HepG2 (cell line): ENCODE measurements around the gene PLA2G12A. TPM values are rescaled to one million over a fixed set of nuclear protein-coding genes. Genes with fewer than 3 reads are reported as not detected.

Experiments used
- ATAC-seq: fragments of 200-7000 bp; cut with Tn5 transposase; 3 replicates; pipeline ENCODE4 v1.9.1; 2020; ENCODE audit warnings: mild to moderate bottlenecking, moderate library complexity
- BruUV-seq: library from RNA; stranded (reverse); fragments of 400-500 nt; replicated peaks from 2 replicates; lab custom pipeline; 2021; lab: Mats Ljungman, UMichigan
- CTCF ChIA-PET: fragments of 300-600 bp; formaldehyde crosslinking; extraction: SDS; loops from one replicate; lab custom pipeline; 2021; ENCODE audit warnings: low total read pairs, inconsistent platforms, low intra/inter-chr PET ratio; lab: Yijun Ruan, JAX
- POLR2A ChIA-PET: fragments of 350-600 bp; sonication (Branson Sonifier 250); formaldehyde crosslinking; loops from one replicate; lab custom pipeline; 2020; ENCODE audit warnings: antibody characterized with exemption, inconsistent platforms; lab: Yijun Ruan, JAX
- DNase-seq: peaks from one replicate; pipeline ENCODE4 v3.0.0-alpha.2; 2015; ENCODE audit warnings: low spot score
- FAIRE-seq: peaks from 3 replicates; lab custom pipeline; 2011; peaks lifted over from hg19 to GRCh38; lab: Jason Lieb, UNC
- H2AFZ ChIP-seq: one replicate; pipeline ENCODE4 v1.6.1; 2011; ENCODE audit warnings: low read length, inconsistent platforms
- H3K27ac ChIP-seq: fragments of 300-600 bp; 3 replicates; pipeline ENCODE4 v1.8.0; 2011; ENCODE audit warnings: mixed run types, mild to moderate bottlenecking, mixed read lengths, low read length, inconsistent platforms; ENCODE audit not compliant: insufficient read depth; ENCODE audit errors: extremely low read length
- H3K27me3 ChIP-seq, 2 experiments: fragments of 200-600 bp in 1 of 2; 2 replicates in 1 of 2; 3 replicates in 1 of 2; pipeline versions ENCODE4 v1.6.0 to v1.8.0; 2011; ENCODE audit warnings: low read length in 2 of 2, mild to moderate bottlenecking in 2 of 2, moderate library complexity in 2 of 2, inconsistent platforms in 1 of 2; ENCODE audit not compliant: insufficient read depth in 2 of 2, control insufficient read depth in 1 of 2
- H3K36me3 ChIP-seq, 2 experiments: fragments of 200-600 bp in 1 of 2; replicated peaks in 1 of 2; 2 replicates in 1 of 2; 3 replicates in 1 of 2; pipeline versions ENCODE4 v1.5.1 to v1.8.0; 2011; ENCODE audit warnings: low read length in 2 of 2, inconsistent platforms in 1 of 2; ENCODE audit not compliant: insufficient read depth in 2 of 2, control insufficient read depth in 1 of 2
- H3K4me1 ChIP-seq: 2 replicates; pipeline ENCODE4 v1.5.1; 2012; ENCODE audit warnings: low read length, inconsistent platforms; ENCODE audit not compliant: insufficient read depth
- H3K4me2 ChIP-seq: 2 replicates; pipeline ENCODE4 v1.6.0; 2011; ENCODE audit warnings: low read depth, low read length, inconsistent platforms
- H3K4me3 ChIP-seq, 3 experiments: fragments of 200-600 bp in 1 of 3; sonication (generic), shearing (Covaris generic) in 1 of 3; replicated peaks in 1 of 3; 2 replicates each; pipeline ENCODE4 v1.5.1; 2011 to 2016; ENCODE audit warnings: low read length in 3 of 3, inconsistent platforms in 2 of 3, low read depth in 2 of 3, mild to moderate bottlenecking in 2 of 3, control low read depth in 1 of 3, mixed read lengths in 1 of 3; ENCODE audit not compliant: insufficient read depth in 1 of 3
- H3K79me2 ChIP-seq: one replicate; pipeline ENCODE4 v1.6.1; 2011; ENCODE audit warnings: low read length, inconsistent platforms; ENCODE audit not compliant: insufficient read depth
- H3K9ac ChIP-seq: 2 replicates; pipeline ENCODE4 v1.6.0; 2011; ENCODE audit warnings: mild to moderate bottlenecking, low read depth, low read length, inconsistent platforms; ENCODE audit not compliant: insufficient read depth
- H3K9me3 ChIP-seq: 2 replicates; pipeline ENCODE4 v1.5.1; 2012; ENCODE audit warnings: mild to moderate bottlenecking, low read length
- H4K20me1 ChIP-seq: 2 replicates; pipeline ENCODE4 v1.6.0; 2011; ENCODE audit warnings: inconsistent platforms, mild to moderate bottlenecking, low read length, moderate library complexity; ENCODE audit not compliant: insufficient read depth
- NFATC3 ChIP-seq: sonication (generic); formaldehyde crosslinking; IDR thresholded peaks from 2 replicates; pipeline ENCODE4 v1.5.1; 2020; ENCODE audit warnings: mild to moderate bottlenecking, missing genetic modification reagents
- NFRKB ChIP-seq: fragments of 450-650 bp; IDR thresholded peaks from 2 replicates; pipeline ENCODE4 v1.6.1; 2017
- PRPF4 ChIP-seq: fragments of 200-400 bp; formaldehyde crosslinking; IDR thresholded peaks from 2 replicates; pipeline ENCODE4 v1.6.1; 2016; ENCODE audit warnings: low read length, low read depth; ENCODE audit not compliant: poor library complexity, severe bottlenecking
- SP1 ChIP-seq, 2 experiments: fragments of 450-650 bp in 1 of 2; sonication (generic) in 1 of 2; formaldehyde crosslinking in 1 of 2; IDR thresholded peaks; 2 replicates each; pipeline versions ENCODE4 v1.4.0 to v1.6.1; 2016 to 2020; ENCODE audit warnings: missing genetic modification reagents in 1 of 2
- ZNF281 ChIP-seq: sonication (generic); formaldehyde crosslinking; IDR thresholded peaks from 2 replicates; pipeline ENCODE4 v1.4.0; 2020; ENCODE audit warnings: missing genetic modification reagents, borderline replicate concordance
- ZSCAN5A ChIP-seq: sonication (generic); formaldehyde crosslinking; IDR thresholded peaks from 2 replicates; pipeline ENCODE4 v1.8.0; 2022; ENCODE audit warnings: mild to moderate bottlenecking, missing genetic modification reagents, borderline replicate concordance
- WGBS: methylation state at CpG from one replicate; pipeline ENCODE4 v1.1.6; 2017; ENCODE audit warnings: low lambda C conversion rate; 5-methylcytosine and 5-hydroxymethylcytosine counted together
- in situ Hi-C: cut with HindIII; loops from 2 replicates; pipeline ENCODE4 v1.10.0; 2017; ENCODE audit warnings: low pct_unique_long_range_greater_than_20kb; ENCODE audit not compliant: extremely low pct_ligation_motif_present
- intact Hi-C: fragments of 100-400 bp; cut with micrococcal nuclease; formaldehyde crosslinking; loops from one replicate; pipeline ENCODE4 v1.10.0; 2022; ENCODE audit not compliant: unreplicated experiment
- polyA plus RNA-seq, 8 experiments: library from polyadenylated mRNA; depleted of rRNA in 3 of 8; stranded (reverse) in 7 of 8; unstranded in 1 of 8; fragments of >200 nt; fragmentation: Illumina TruSeq in 4 of 8; extraction: Trizol in 4 of 8; gene quantifications; 2 replicates each; pipeline versions ENCODE4 v1.2.1 to v1.2.3, GENCODE V29; 2011 to 2016; ENCODE audit warnings: low read depth in 4 of 8, missing spikeins in 1 of 8, mixed read lengths in 1 of 8; ENCODE audit not compliant: insufficient read depth in 1 of 8
- total RNA-seq, 5 experiments: library from RNA; depleted of rRNA; stranded (reverse); fragments of >200 nt; fragmentation: Illumina TruSeq; extraction: Trizol; gene quantifications; 2 replicates each; pipeline ENCODE4 v1.2.3, GENCODE V29; 2016; ENCODE audit warnings: low read depth in 1 of 5

Gene PLA2G12A
- total and polyA plus RNA-seq, 2 of the 13 experiments (the other 11 are each of a cell fraction or from before 2014, with no cell fraction given), result 61.2 to 64.0 TPM

DNA sequence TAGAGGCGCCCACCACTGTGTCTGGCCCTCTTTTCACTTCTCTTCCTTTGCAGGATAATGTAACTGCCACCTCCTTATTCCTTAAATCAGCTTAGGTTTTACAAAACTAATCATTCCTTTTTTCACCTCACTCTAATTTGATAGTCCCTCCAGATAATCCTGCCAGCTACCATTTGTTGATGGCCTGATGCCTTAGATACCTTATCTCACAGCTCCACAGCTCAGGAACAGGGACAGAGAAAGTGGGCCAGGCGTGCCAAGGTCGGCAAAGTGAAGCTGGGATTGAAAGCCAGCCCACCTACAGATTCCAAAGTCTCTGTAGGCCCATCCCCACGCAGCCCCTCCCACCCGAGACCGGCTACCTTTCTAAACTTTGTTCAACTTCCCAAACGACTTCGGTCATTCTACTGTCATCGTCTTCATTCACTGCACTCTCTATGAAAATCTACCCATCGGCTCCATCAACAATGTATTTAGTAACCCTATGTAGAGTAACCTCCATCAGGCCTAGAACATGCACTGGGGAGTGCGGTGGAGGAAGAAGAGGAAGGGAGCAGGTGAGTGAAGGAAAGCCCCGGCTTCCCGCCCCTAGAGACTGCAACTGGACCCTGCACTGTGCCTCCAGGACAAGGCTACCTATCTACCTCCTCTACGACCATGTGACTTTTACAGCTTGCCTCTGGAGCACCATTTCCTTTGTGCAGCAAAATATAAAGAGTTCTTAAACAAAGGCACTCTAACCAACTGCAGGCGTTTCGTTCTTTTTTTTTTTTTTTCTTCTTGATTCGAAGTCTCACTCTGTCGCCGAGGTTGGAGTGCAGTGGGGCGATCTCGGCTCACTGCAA is 28.1 kb downstream of the PLA2G12A start (continued):
- TF ChIP-seq ZSCAN5A (CRISPR knock-in tag), result no peak

- no peak overlapping the region for H3K9ac ChIP-seq
- H4K20me1 ChIP-seq, result no peaks in the 10 kb centered on the region
- in situ Hi-C loops (no loop called here), intact Hi-C loops (loop anchor here (5.0 kb wide), 2 partner anchors 118 to 278 kb away; partner anchors contain the start of gene GAR1)
- no peak overlapping the region for H3K4me3 ChIP-seq
- no peak overlapping the region for H3K27ac ChIP-seq
- no peak overlapping the region for H3K4me2 ChIP-seq
- FAIRE-seq (no peak), DNase-seq (no peak), ATAC-seq (no peak)
- WGBS, result 89% methylated on average over 5 of the region's 8 CpGs
- TF ChIP-seq SP1 (IDR thresholded peaks at IDR 0.05) (no peak), SP1 (CRISPR knock-in tag; IDR thresholded peaks at IDR 0.05) (no peak), PRPF4 (no peak), NFRKB (no peak), ZNF281 (CRISPR knock-in tag) (no peak), NFATC3 (CRISPR knock-in tag) (no peak)
- ChIA-PET CTCF (no interaction called here), POLR2A (no interaction called here)
- H3K9me3 ChIP-seq, result no peaks in the 10 kb centered on the region
- H3K27me3 ChIP-seq, result no peaks in the 10 kb centered on the region
- peaks cover 0 to 5% of the 10 kb centered on the region in 2 experiments; a peak in 2 of 5 replicates for H3K36me3 ChIP-seq
- BruUV-seq, result no TSS peak
- H2AFZ ChIP-seq, result no peak overlapping the region
- H3K4me1 ChIP-seq, result peaks cover 37% of the 10 kb centered on the region
- peaks cover 6% of the 10 kb centered on the region for H3K79me2 ChIP-seq
Measured at GRCh38 chr4:109699553-109700225, 30.2 kb downstream of the PLA2G12A start.
